22Rv1 (cell line): Measurements from ENCODE around the gene B2M.

ENCODE experiments used
- H3K27ac ChIP-seq: fragments of 450-650 bp; 2 replicates; pipeline ENCODE4 v1.5.1; 2017
- ZFX ChIP-seq: fragments of 450-650 bp; IDR thresholded peaks from 2 replicates; pipeline ENCODE4 v1.6.1; 2017; ENCODE audit warnings: antibody characterized with exemption, borderline replicate concordance
- TF ChIP-seq, protein P1 (sequence below): fragments of 450-650 bp; IDR thresholded peaks from 2 replicates; pipeline ENCODE4 v1.5.1; 2017; ENCODE audit warnings: mild to moderate bottlenecking

The B2M gene

DNA sequence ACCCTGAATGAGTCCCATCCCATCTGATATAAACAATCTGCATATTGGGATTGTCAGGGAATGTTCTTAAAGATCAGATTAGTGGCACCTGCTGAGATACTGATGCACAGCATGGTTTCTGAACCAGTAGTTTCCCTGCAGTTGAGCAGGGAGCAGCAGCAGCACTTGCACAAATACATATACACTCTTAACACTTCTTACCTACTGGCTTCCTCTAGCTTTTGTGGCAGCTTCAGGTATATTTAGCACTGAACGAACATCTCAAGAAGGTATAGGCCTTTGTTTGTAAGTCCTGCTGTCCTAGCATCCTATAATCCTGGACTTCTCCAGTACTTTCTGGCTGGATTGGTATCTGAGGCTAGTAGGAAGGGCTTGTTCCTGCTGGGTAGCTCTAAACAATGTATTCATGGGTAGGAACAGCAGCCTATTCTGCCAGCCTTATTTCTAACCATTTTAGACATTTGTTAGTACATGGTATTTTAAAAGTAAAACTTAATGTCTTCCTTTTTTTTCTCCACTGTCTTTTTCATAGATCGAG lies 4.5 kb downstream of the B2M start:
- TF ChIP-seq, protein P1, sequence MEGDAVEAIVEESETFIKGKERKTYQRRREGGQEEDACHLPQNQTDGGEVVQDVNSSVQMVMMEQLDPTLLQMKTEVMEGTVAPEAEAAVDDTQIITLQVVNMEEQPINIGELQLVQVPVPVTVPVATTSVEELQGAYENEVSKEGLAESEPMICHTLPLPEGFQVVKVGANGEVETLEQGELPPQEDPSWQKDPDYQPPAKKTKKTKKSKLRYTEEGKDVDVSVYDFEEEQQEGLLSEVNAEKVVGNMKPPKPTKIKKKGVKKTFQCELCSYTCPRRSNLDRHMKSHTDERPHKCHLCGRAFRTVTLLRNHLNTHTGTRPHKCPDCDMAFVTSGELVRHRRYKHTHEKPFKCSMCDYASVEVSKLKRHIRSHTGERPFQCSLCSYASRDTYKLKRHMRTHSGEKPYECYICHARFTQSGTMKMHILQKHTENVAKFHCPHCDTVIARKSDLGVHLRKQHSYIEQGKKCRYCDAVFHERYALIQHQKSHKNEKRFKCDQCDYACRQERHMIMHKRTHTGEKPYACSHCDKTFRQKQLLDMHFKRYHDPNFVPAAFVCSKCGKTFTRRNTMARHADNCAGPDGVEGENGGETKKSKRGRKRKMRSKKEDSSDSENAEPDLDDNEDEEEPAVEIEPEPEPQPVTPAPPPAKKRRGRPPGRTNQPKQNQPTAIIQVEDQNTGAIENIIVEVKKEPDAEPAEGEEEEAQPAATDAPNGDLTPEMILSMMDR, result no peak
- TF ChIP-seq ZFX, result no peak
- H3K27ac ChIP-seq, result no peak overlapping the region

DNA sequence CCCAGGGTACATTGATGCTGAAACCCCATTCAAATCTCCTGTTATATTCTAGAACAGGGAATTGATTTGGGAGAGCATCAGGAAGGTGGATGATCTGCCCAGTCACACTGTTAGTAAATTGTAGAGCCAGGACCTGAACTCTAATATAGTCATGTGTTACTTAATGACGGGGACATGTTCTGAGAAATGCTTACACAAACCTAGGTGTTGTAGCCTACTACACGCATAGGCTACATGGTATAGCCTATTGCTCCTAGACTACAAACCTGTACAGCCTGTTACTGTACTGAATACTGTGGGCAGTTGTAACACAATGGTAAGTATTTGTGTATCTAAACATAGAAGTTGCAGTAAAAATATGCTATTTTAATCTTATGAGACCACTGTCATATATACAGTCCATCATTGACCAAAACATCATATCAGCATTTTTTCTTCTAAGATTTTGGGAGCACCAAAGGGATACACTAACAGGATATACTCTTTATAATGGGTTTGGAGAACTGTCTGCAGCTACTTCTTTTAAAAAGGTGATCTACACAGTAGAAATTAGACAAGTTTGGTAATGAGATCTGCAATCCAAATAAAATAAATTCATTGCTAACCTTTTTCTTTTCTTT lies 5.8 kb downstream of the B2M start:
- TF ChIP-seq ZFX, result no peak
- TF ChIP-seq, protein P1, result no peak

DNA sequence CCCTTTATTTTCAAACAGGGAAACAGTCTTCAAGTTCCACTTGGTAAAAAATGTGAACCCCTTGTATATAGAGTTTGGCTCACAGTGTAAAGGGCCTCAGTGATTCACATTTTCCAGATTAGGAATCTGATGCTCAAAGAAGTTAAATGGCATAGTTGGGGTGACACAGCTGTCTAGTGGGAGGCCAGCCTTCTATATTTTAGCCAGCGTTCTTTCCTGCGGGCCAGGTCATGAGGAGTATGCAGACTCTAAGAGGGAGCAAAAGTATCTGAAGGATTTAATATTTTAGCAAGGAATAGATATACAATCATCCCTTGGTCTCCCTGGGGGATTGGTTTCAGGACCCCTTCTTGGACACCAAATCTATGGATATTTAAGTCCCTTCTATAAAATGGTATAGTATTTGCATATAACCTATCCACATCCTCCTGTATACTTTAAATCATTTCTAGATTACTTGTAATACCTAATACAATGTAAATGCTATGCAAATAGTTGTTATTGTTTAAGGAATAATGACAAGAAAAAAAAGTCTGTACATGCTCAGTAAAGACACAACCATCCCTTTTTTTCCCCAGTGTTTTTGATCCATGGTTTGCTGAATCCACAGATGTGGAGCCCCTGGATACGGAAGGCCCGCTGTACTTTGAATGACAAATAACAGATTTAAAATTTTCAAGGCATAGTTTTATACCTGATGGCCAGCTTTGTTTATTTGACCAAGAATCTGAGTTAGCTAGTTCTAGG lies 7.0 kb downstream of the B2M start:
- TF ChIP-seq, protein P1, result no peak
- no peak for TF ChIP-seq ZFX
- H3K27ac ChIP-seq, result peak overlapping the region; percentile 25; the same call in 1 of the 2 replicates

More for the DNA sequence above, 5.8 kb downstream of the B2M start:
- H3K27ac ChIP-seq, result no peak overlapping the region

DNA sequence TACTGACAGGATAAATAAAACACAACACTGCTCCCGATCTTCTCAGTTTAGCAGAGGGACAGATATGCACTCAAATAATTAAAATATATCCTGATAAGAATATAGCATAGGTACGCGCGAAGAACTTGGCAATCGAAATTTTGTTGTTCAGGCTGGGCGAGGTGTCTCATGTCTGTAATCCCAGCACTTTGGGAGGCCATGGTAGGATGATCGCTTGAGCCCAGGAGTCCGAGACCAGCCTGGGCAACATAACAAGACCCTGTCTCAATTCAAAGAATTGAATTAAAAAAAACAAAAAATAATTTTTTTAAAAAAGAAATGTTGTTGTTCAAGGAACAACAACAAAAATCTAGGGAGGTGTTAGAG lies 7.6 kb downstream of the B2M start:
- TF ChIP-seq ZFX, result no peak
- TF ChIP-seq, protein P1, result no peak
- peak overlapping the region; percentile 25; the same call in 1 of the 2 replicates for H3K27ac ChIP-seq

DNA sequence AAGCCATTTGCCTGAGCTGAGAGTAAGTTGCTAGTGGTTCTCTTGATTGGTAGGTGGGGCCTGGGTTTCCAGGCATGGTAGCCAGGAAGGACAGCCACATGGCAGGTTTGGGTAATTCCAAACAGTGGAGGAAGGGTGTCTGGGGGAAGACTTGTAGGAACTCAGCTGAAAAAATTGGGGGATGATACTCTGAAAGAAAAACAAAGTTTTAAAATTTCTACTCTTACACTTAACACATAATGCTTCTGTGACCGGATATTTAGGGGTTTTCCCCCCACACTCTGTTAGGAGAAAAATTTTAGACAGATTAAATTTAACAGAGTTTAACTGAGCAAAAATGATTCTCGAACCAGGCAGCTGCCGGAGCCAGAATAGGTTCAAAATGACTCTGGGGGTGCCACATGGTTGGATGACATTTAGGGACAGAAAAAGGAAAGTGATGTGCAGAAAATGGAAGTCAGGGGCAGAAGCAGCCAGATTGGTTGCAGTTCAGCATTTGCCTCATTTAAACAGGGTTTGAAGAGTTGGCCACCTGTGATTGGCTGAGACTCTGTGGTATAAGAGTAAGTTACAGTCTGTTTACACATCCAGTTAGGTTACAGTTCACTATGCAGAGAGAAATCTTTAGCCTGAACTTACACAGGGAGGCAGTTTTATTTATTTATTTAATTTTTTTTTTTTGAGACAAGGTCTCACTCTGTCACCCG lies 8.1 kb downstream of the B2M start:
- H3K27ac ChIP-seq, result peak overlapping the region; percentile 25; the same call in 1 of the 2 replicates
- TF ChIP-seq, protein P1, result no peak
- no peak for TF ChIP-seq ZFX

DNA sequence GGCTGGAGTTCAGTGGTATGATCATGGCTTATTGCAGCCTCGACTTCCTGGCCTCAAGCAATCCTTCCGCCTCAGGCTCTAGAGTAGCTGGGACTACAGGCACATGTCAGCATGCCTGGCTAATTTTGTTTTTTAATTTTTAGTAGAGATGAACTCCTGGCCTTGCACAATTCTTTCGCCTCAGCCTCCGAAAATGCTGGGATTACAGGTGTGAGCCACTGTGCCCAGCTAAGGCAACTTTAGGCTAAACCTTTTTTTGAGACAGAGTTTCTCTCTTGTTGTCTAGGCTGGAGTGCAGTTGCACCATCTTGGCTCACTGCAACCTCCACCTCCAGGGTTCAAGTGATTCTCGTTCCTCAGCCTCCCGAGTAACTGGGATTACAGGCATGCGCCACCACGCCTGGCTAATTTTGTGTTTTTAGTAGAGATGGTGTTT lies 8.7 kb downstream of the B2M start:
- H3K27ac ChIP-seq, result peak overlapping the region; percentile 25; the same call in 1 of the 2 replicates

DNA sequence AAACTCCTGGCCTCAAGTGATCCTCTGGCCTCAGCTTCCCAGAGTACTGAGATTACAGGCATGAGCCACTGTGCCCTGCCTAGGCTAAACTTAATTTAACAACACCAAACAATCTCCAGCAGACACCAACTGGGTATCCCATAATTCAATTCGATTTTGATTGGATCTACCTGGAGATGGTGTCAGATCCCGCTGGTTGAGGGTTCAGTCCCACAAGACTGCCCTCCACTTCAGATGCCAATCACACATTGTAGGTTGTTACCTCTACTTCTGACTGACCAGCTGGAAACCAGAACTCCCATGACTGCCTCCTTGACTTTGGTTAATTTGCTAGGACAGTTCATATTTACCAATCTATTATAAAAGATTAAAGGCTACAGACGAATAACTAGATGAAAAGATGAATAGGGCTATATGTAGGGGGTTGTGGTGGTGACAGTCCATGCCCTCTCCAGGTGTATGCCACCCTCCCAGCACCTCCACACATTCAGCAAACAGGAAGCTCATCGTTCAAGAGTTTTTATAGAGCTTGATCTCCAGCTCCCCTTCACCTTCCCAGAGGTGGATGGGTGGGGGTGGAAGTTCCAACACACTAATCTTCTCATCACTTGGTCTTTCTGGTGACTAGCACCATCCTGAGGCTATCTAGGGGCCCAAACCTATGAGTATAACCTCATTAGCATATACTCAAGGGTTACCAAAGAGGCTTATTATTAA lies 9.3 kb downstream of the B2M start:
- TF ChIP-seq ZFX, result no peak
- H3K27ac ChIP-seq, result no peak overlapping the region
